Smooth muscle cell (in vitro differentiated cells): Measurements from ENCODE around the gene RNF220. TPM values are rescaled to one million over a fixed set of nuclear protein-coding genes. Genes with fewer than 3 reads are reported as not detected.

Experiments used
- DNase-seq: peaks from one replicate; lab custom pipeline; 2025; ENCODE audit not compliant: unreplicated experiment; lab: John Stamatoyannopoulos, UW
- H2AFZ ChIP-seq: fragments of 200-600 bp; sonication (generic); 2 replicates; pipeline ENCODE4 v1.6.0; 2016; ENCODE audit warnings: antibody characterized with exemption, low read depth, mild to moderate bottlenecking
- H3F3A ChIP-seq: fragments of 200-600 bp; sonication (generic); 2 replicates; pipeline ENCODE4 v1.6.0; 2017; ENCODE audit warnings: antibody characterized with exemption, low read depth
- H3K27ac ChIP-seq: fragments of 200-600 bp; sonication (generic); 2 replicates; pipeline ENCODE4 v1.5.1; 2016; ENCODE audit warnings: low read depth, mild to moderate bottlenecking
- H3K27me3 ChIP-seq: fragments of 200-600 bp; sonication (generic); 2 replicates; pipeline ENCODE4 v1.6.1; 2016; ENCODE audit warnings: low read depth, mild to moderate bottlenecking
- H3K36me3 ChIP-seq: fragments of 200-600 bp; sonication (generic); 2 replicates; pipeline ENCODE4 v1.5.1; 2016; ENCODE audit warnings: low read depth
- H3K4me1 ChIP-seq: fragments of 200-600 bp; sonication (generic); 2 replicates; pipeline ENCODE4 v1.5.1; 2016; ENCODE audit warnings: low read depth
- H3K4me2 ChIP-seq: fragments of 200-600 bp; sonication (generic); 2 replicates; pipeline ENCODE4 v1.6.0; 2016; ENCODE audit warnings: mild to moderate bottlenecking
- H3K4me3 ChIP-seq: fragments of 200-600 bp; sonication (generic); 2 replicates; pipeline ENCODE4 v1.5.1; 2016; ENCODE audit warnings: mild to moderate bottlenecking
- H3K79me2 ChIP-seq: fragments of 200-600 bp; sonication (generic); 2 replicates; pipeline ENCODE4 v1.6.0; 2016; ENCODE audit warnings: low read depth, mild to moderate bottlenecking
- H3K9ac ChIP-seq: fragments of 200-600 bp; sonication (generic); 2 replicates; pipeline ENCODE4 v1.6.0; 2016; ENCODE audit warnings: low read depth
- H3K9me3 ChIP-seq: fragments of 200-600 bp; sonication (generic); replicated peaks from 2 replicates; pipeline ENCODE4 v1.5.1; 2016; ENCODE audit warnings: low read depth
- H4K20me1 ChIP-seq: fragments of 200-600 bp; sonication (generic); 2 replicates; pipeline ENCODE4 v1.6.0; 2016; ENCODE audit warnings: low read depth
- CTCF ChIP-seq: fragments of 200-600 bp; sonication (generic); IDR thresholded peaks from 2 replicates; pipeline ENCODE4 v1.5.1; 2017; ENCODE audit warnings: borderline replicate concordance, mild to moderate bottlenecking, antibody characterized with exemption; ENCODE audit not compliant: insufficient read depth, poor library complexity, severe bottlenecking
- WGBS: methylation state at CpG from one replicate; pipeline ENCODE4 v1.1.7; 2016; ENCODE audit warnings: low lambda C conversion rate; 5-methylcytosine and 5-hydroxymethylcytosine counted together
- polyA plus RNA-seq: library from polyadenylated mRNA; unstranded; fragments of >200 nt; fragmentation: Nextera tagmentation; extraction: Ambion mirVana; gene quantifications from 2 replicates; pipeline ENCODE4 v1.2.1, GENCODE V29; 2016
- total RNA-seq: library from RNA; depleted of rRNA; stranded (reverse); fragments of >200 nt; gene quantifications from 2 replicates; pipeline ENCODE4 v1.2.3, GENCODE V29; 2014

The RNF220 gene
- total and polyA plus RNA-seq, 2 experiments from 2014 or later: 65.8 to 71.1 TPM

- 91% methylated on average over 5 of the region's 5 CpGs for whole genome bisulfite sequencing
- Histone ChIP-seq H3K27ac (no peak overlapping the region), H2AFZ (no peak overlapping the region), H4K20me1 (no peaks in the 10 kb centered on the region), H3K4me3 (no peak overlapping the region), H3K9me3 (no peaks in the 10 kb centered on the region), H3F3A (no peaks in the 10 kb centered on the region), H3K4me1 (peaks cover 15% of the 10 kb centered on the region), H3K27me3 (no peaks in the 10 kb centered on the region), H3K9ac (no peak overlapping the region), H3K79me2 (peaks cover 15% of the 10 kb centered on the region), H3K36me3 (no peaks in the 10 kb centered on the region), H3K4me2 (no peak overlapping the region)
- no peak for TF ChIP-seq CTCF
- no peak for DNase-seq
Measured at GRCh38 chr1:44628962-44629756, 224.1 kb downstream of the RNF220 start.

- H3K4me1 ChIP-seq: peaks cover 16% of the 10 kb centered on the region
- H3K27ac ChIP-seq: peak overlapping the region; percentile 74
- no peaks in the 10 kb centered on the region for H4K20me1 ChIP-seq
- no peak overlapping the region for H2AFZ ChIP-seq
- no peak for TF ChIP-seq CTCF
- no peaks in the 10 kb centered on the region for H3K36me3 ChIP-seq
- no peak overlapping the region for H3K4me3 ChIP-seq
- H3K4me2 ChIP-seq: no peak overlapping the region
- DNase-seq: no peak
- H3K9ac ChIP-seq: peak overlapping the region; percentile 4
- no peaks in the 10 kb centered on the region for H3F3A ChIP-seq
- 71% methylated on average over 2 of the region's 2 CpGs for WGBS
- no peaks in the 10 kb centered on the region for H3K9me3 ChIP-seq
- H3K27me3 ChIP-seq: no peaks in the 10 kb centered on the region
- peaks cover 17% of the 10 kb centered on the region for H3K79me2 ChIP-seq
Measured at GRCh38 chr1:44630116-44630515, 225.1 kb downstream of the RNF220 start.

- H3K36me3 ChIP-seq: no peaks in the 10 kb centered on the region
- H3K9me3 ChIP-seq: no peaks in the 10 kb centered on the region
- H4K20me1 ChIP-seq: peaks cover 7% of the 10 kb centered on the region
- no peaks in the 10 kb centered on the region for H3F3A ChIP-seq
- peaks cover 16% of the 10 kb centered on the region for H3K4me1 ChIP-seq
- H3K9ac ChIP-seq: peak overlapping the region; percentile 82
- TF ChIP-seq CTCF: no peak
- H3K79me2 ChIP-seq: peaks cover 17% of the 10 kb centered on the region
- H3K27ac ChIP-seq: peak overlapping the region; percentile 74
- 20% methylated on average over 8 of the region's 8 CpGs for WGBS
- DNase-seq: no peak
- H3K27me3 ChIP-seq: no peaks in the 10 kb centered on the region
- H3K4me2 ChIP-seq: peak overlapping the region; percentile 92
- peak overlapping the region; percentile 60 for H3K4me3 ChIP-seq
- peak overlapping the region; percentile 98 for H2AFZ ChIP-seq
Measured at GRCh38 chr1:44631333-44631646, 226.2 kb downstream of the RNF220 start.
